Measurements from ENCODE around the gene DNAJC18.
"Not testable (repeated sequence)": the region's sequence is repeated elsewhere in the genome, so short reads cannot be mapped to it uniquely, and the experiment has no call there.

DNAJC18 gene

DNA sequence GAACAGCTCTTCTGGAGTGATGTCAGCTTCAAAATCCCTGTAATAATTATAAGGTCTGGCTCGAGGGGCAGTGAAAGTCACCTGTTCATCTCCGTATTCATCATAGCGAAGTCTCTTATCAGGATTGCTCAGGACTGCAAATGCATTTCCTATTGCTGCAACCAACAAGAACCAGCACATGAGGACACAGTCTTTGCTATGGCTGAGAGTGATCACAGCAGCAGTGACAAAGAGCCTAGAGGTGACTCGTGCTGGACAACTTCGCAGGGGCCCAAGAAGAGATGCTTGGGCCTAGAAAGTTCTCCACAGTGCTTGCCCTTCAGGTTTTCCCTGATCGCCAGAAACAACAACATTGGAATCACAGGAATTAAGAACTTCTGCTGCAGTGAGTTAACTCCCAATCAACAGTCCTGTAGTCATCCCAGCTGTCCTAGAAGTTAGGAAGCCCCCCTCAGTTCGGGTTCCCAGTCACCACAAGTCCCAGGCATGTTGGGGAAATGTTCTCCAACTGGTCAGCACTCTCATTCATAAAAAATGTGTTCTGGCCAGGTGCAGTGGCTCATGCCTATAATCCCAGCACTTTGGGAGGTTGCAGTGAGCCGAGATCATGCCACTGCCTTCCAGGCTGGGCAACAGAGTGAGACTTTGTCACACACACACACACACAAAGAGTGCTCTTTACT lies 13.0 kb downstream of the DNAJC18 start:
- DNase-seq (ENCODE audit: low spot score) = no peak

DNA sequence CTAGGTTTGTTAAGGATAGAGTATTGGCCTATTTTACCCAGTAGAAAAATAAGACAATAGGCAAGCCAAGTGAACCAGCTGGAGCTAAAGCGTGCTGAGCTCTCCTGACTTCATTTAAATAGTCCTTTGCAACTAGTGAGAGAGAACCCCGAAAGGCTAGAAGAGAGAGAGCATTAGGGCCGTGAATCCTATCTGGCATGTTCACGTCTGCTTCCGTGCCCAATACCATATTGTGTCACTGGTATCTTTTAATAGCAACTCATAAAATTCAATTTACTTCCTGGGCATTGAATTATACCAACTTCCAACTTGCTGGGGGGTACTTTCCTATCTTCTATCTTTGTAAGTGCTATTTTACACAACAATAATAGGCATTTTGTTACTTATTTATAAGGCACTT lies 13.8 kb downstream of the DNAJC18 start:
- DNase-seq (ENCODE audit: low spot score) = no peak

GRCh38 chr5:139422307-139422893 lies 16.9 kb downstream of the DNAJC18 start:
- peak; percentile 74 for DNase-seq (ENCODE audit: low spot score)

DNA sequence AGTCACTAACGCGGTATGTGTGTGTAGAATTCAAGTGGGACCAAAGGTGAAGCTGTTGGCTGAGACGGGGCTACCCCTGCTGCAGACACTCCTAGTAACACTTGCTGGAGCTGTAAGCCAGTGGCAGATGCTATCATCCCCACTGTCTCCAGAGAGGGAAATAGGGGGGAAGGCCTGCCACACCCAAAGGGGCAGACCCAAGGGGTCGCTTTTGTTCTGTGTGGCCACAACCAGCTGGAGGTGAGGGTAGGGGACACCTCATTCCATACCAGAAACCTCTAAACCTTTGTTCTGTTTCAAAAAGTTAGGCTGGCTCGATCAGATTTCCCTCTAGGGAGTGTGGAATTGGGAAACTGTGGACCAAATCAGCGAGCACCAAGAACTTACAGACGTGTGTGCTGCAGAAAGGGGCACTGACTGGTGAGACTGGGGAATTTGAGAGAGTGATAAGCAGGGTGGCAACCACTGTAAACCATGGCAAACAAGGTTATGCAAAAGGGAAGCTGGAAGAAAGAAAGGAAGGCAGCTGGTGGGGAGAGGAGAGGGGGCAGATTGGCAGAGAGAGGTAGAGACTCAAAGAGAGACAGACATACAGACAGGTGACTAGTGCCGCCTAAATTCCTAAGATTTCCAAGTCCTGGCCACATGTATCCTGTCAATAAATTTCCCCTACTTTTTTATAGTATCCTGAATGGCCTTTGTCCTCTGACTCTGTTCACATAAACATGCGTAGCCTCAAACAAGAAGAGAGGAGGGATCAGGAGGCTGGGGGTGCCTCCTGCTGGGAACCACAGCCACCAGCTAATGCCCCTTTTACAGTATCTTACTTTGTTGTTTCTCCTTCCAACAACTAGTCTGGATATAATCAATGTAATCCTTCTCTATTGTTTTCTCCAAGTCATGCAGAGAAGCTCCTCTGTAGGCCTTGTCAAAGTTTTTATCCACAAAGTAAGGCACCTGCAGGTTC lies 19.8 kb downstream of the DNAJC18 start:
- no peak for DNase-seq (ENCODE audit: low spot score)

DNA sequence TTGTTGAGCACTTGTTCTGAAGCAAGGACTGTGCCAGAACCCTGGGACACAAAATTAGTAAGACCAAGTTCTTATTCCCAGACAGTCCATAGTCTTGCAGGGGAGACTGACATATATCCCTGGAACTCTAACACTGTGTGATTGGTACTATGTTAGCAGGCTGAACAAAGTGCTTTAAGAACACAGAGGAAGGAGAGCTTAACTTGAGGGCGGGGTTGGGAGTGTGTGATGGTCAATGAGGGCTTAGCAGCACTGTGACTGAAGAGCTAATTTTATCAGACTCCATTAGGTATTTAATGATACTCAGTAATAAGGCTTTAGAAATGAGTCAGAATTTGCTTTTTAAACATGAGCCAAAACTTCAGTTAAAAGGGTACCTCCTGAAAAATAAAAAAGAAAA lies 20.5 kb downstream of the DNAJC18 start:
- DNase-seq (ENCODE audit: low spot score) = no peak

GRCh38 chr5:139417214-139417613 lies 22.1 kb downstream of the DNAJC18 start:
- DNase-seq (ENCODE audit: low spot score) = no peak

- no peak for DNase-seq (ENCODE audit: low spot score)
These were observed 22.7 kb downstream of the DNAJC18 start for GRCh38 chr5:139416651-139417050.

GRCh38 chr5:139415869-139416268 lies 23.5 kb downstream of the DNAJC18 start:
- no peak for DNase-seq (ENCODE audit: low spot score)

DNA sequence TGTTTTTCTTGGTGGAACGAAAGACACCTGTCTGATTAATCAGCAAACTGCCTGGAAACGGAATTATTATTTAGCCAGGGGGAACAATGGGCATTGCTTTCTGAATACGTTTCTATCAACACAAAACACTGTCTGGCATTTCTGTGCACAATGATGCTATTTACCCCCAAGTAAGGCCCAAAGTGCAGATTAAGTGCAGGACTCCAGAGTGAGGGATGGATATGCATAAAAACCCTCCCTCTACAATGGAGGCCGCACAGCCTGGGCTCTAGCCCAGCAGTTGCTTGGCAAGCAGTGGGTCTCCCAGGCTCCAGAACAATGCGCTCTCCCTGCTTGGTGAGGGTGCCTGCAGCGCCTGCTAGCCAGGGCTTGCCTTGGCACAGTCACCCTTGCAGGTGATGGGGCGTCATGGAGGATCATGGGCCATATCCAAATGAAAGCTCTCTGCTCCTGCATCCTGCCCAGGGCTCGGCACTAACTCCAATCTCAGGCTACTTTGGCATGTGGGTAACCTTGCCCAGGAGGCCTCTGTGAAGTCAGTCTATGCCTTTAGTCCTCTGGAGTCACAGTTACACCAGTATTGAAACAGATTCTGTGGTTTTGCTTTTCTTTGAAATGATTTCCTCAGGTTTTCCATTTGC lies 24.0 kb downstream of the DNAJC18 start:
- no peak for DNase-seq (ENCODE audit: low spot score)

GRCh38 chr5:139414581-139415130 lies 24.7 kb downstream of the DNAJC18 start:
- no peak for DNase-seq (ENCODE audit: low spot score)

DNA sequence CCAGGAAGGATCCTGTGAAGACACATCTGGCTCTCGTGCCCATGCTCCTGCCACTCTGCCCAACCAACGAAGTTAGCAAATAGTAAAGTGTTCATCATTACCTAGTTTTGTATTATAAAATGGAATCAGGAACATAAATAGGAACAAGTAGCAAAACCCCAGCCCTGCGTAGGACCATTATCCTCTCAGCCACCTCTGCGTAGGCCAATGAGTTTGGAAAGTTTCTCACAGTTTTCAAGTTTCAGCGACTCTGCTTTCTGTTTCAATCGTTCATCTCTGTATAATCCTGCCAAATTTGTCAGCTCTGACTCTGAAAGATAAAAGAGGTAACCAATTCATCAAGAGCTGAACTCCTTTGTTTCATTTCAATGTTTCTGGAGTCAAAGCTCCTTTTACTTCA lies 25.4 kb downstream of the DNAJC18 start:
- DNase-seq (ENCODE audit: low spot score) = no peak

- DNase-seq (ENCODE audit: low spot score) = no peak
These were observed 26.2 kb downstream of the DNAJC18 start for GRCh38 chr5:139413153-139413552.

- no peak for DNase-seq (ENCODE audit: low spot score)
These were observed 28.1 kb downstream of the DNAJC18 start for GRCh38 chr5:139410993-139411828.

DNA sequence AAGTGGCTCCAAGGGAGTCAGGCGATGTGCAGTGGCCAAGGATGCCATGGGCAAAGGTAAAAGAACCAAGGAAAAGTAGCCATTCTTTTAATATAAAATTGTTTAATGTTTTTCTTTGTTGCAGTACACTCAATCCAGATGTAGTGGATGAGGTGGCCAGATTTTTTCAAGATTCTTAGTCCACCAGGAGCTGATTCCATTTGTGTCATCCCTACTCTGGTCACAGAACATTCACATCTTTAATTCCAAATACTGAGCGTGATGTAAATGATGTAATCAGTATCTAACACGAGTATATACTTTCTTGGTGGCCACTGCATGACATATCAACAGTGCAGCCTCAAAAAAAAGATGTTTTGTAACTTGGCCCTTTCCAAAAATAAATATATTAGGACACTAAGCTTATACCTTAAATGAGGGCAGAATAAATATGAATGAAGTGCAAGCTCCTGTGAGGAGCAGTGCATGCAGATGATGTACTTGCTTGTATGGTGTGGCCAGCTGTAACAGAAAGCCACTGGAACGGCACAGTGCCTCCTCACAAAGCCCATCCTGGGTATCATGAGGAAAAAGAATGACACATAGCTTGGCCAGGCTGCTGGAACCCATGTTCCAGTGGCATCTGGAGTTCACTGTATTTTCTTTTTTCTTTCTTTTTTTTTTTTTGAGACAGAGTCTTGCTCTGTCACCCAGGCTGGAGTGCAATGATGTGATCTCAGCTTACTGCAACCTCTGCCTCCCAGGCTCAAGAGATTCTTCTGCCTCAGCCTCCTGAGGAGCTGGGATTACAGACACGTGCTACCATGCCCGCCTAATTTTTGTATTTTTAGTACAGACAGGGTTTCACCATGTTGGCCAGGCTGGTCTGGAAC lies 29.0 kb downstream of the DNAJC18 start:
- DNase-seq (ENCODE audit: low spot score) = no peak

DNA sequence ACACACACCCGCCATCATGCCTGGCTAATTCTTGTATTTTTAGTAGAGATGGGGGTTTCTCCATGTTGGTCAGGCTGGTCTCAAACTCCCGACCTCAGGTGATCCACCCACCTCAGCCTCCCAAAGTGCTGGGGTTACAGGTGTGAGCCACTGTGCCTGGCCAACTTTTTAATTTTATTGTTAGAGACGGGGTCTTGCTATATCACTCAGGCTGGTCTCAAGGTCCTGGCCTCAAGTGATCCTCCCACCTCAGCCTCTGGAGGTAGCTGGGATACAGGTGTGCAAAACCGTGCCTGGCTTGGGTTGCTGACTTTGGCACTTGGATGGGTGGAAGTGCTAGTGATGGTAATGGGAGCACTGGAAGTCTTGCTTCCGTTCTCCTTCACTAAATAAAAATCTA lies 30.2 kb downstream of the DNAJC18 start:
- not testable (repeated sequence) for DNase-seq (ENCODE audit: low spot score)

GRCh38 chr5:139408191-139408590 lies 31.1 kb downstream of the DNAJC18 start:
- no peak for DNase-seq (ENCODE audit: low spot score)

- DNase-seq (ENCODE audit: low spot score) = no peak
These were observed 31.8 kb downstream of the DNAJC18 start for GRCh38 chr5:139407517-139407916.

DNA sequence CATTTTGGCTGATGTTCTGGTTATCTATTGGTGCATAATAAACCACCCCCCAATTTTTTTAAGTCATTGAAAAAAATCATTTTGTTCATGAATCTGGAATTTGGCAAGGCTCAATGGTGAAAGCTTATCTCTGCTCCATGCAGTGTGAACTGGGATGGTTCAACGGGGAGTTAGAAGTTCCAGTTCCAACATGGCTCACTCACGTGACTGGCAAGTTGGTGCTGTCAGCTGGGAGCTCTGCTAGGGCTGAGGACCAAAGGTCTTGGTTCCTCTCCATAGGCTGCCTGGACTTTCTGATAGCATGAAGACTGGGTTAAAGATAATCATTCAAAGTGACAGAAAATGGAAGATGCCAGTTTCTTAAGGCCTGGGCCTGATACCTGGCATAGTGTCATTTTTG lies 32.4 kb downstream of the DNAJC18 start:
- no peak for DNase-seq (ENCODE audit: low spot score)

- DNase-seq (ENCODE audit: low spot score) = no peak
These were observed 34.9 kb downstream of the DNAJC18 start for GRCh38 chr5:139404484-139404840.

DNA sequence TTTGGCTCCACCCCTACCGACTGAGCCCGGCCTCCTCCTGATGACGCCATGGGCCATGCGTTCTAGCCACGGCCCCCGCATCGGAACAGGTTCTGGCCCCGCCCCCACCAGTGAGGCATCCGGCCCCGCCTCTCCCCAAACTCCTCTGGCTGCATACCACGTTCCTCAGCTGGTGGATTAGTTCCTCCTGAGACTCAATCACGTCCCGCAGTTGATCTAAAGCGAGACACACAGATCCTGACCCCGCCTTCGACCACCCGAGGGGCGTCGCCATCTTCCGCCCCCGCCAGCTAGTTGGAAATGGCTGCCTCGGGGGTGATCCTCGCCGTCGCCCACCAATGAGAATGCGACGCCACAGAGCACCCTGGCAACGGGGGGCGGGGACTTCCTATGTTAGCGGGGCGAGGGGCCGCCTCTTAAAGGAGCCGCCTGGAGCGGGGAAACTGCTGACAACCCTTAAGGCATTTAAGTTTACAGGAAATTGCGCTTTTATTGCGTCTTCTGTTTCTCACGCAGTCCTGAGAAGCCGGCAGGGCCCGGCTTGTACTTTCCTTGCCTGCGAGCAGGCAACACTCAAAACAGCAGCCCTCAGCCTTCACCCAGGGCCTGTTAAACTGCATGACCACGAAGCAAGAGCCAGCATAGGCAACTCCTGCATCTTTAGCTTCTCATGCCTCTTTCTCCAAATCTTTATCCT lies 35.4 kb downstream of the DNAJC18 start, which contains the start of gene SPATA24:
Gene SPATA24 (minus strand): TSS at position 303 of the 697 bp plus-strand sequence. CDS start 29 bp downstream, at position 274.
- peak; percentile 98 for DNase-seq (ENCODE audit: low spot score)

Data from LoVo (cell line).